HEK293T (cell line): Measurements from ENCODE around the gene KIF26B.

Experiments used
- CTCF ChIA-PET: fragments of 350-600 bp; formaldehyde crosslinking; extraction: SDS; loops from one replicate; lab custom pipeline; 2021; ENCODE audit warnings: antibody characterized with exemption, inconsistent platforms; lab: Yijun Ruan, JAX
- POLR2A ChIA-PET: fragments of 350-600 bp; formaldehyde crosslinking; extraction: SDS; loops from one replicate; lab custom pipeline; 2020; ENCODE audit warnings: antibody characterized with exemption, inconsistent platforms; lab: Yijun Ruan, JAX
- DNase-seq: peaks from one replicate; pipeline ENCODE4 v3.0.0; 2012; ENCODE audit warnings: mixed read lengths; ENCODE audit errors: extremely low spot score
- ARNT ChIP-seq: fragments of 450-650 bp; IDR thresholded peaks from 2 replicates; pipeline ENCODE4 v1.6.1; 2017; ENCODE audit warnings: mild to moderate bottlenecking
- BHLHE40 ChIP-seq: fragments of 450-650 bp; IDR thresholded peaks from 2 replicates; pipeline ENCODE4 v1.6.1; 2016; ENCODE audit warnings: mild to moderate bottlenecking, moderate library complexity, borderline replicate concordance
- CTBP1 ChIP-seq: fragments of 450-650 bp; IDR thresholded peaks from 2 replicates; pipeline ENCODE4 v1.6.1; 2016; ENCODE audit warnings: borderline replicate concordance
- ELF4 ChIP-seq: fragments of 450-650 bp; IDR thresholded peaks from 2 replicates; pipeline ENCODE4 v1.6.1; 2017; ENCODE audit warnings: antibody characterized with exemption
- FOXA1 ChIP-seq: fragments of 450-650 bp; IDR thresholded peaks from 2 replicates; pipeline ENCODE4 v1.6.1; 2016; ENCODE audit warnings: mild to moderate bottlenecking
- FOXK2 ChIP-seq: fragments of 450-650 bp; IDR thresholded peaks from 2 replicates; pipeline ENCODE4 v1.6.1; 2016; ENCODE audit warnings: mild to moderate bottlenecking
- FOXM1 ChIP-seq: fragments of 450-650 bp; IDR thresholded peaks from 2 replicates; pipeline ENCODE4 v1.6.1; 2017; ENCODE audit warnings: mild to moderate bottlenecking, borderline replicate concordance
- HDGF ChIP-seq: fragments of 450-650 bp; IDR thresholded peaks from 2 replicates; pipeline ENCODE4 v1.6.1; 2017; ENCODE audit warnings: antibody characterized with exemption, borderline replicate concordance
- L3MBTL2 ChIP-seq: fragments of 450-650 bp; conservative IDR thresholded peaks from 2 replicates; pipeline ENCODE4 v1.6.1; 2016; ENCODE audit warnings: mild to moderate bottlenecking
- LEF1 ChIP-seq: fragments of 450-650 bp; IDR thresholded peaks from 2 replicates; pipeline ENCODE4 v1.6.1; 2017; ENCODE audit warnings: mild to moderate bottlenecking, borderline replicate concordance
- NFRKB ChIP-seq: fragments of 450-650 bp; IDR thresholded peaks from 2 replicates; pipeline ENCODE4 v1.6.1; 2016; ENCODE audit warnings: mild to moderate bottlenecking, moderate library complexity
- PKNOX1 ChIP-seq: fragments of 450-650 bp; IDR thresholded peaks from 2 replicates; pipeline ENCODE4 v1.6.1; 2016
- SP1 ChIP-seq: fragments of 450-650 bp; IDR thresholded peaks from 2 replicates; pipeline ENCODE4 v1.6.1; 2017
- SUZ12 ChIP-seq: fragments of 450-650 bp; IDR thresholded peaks from 2 replicates; pipeline ENCODE4 v1.6.1; 2016; ENCODE audit warnings: mild to moderate bottlenecking
- TARDBP ChIP-seq: fragments of 450-650 bp; IDR thresholded peaks from 2 replicates; pipeline ENCODE4 v1.6.1; 2016
- ZNF384 ChIP-seq: fragments of 450-650 bp; IDR thresholded peaks from 2 replicates; pipeline ENCODE4 v1.6.1; 2016

The KIF26B gene

GRCh38 chr1:245585252-245585959, 430.6 kb downstream of the KIF26B start:
- POLR2A ChIA-PET = no interaction called here
- TF ChIP-seq FOXK2 = no peak
- TF ChIP-seq FOXM1 = no peak
- no peak for TF ChIP-seq ZNF384
- no peak for TF ChIP-seq PKNOX1
- TF ChIP-seq TARDBP = no peak
- TF ChIP-seq CTBP1 = no peak
- TF ChIP-seq BHLHE40 = no peak
- TF ChIP-seq NFRKB = no peak
- CTCF ChIA-PET = no interaction called here
- DNase-seq = peak; percentile 10

- DNase-seq = no peak
- TF ChIP-seq PKNOX1 = no peak
- no peak for TF ChIP-seq FOXK2
- TF ChIP-seq ZNF384 = no peak
- no peak for TF ChIP-seq ARNT
- TF ChIP-seq FOXA1 = no peak
- TF ChIP-seq NFRKB = no peak
- TF ChIP-seq TARDBP = no peak
- no peak for TF ChIP-seq SP1
- no peak for TF ChIP-seq BHLHE40
- no peak for TF ChIP-seq LEF1
- no peak for TF ChIP-seq CTBP1
- no peak for TF ChIP-seq ELF4
- no peak for TF ChIP-seq FOXM1
- TF ChIP-seq L3MBTL2 = no peak
- no peak for TF ChIP-seq HDGF
- TF ChIP-seq SUZ12 = no peak
- ChIA-PET POLR2A (no interaction called here), CTCF (no interaction called here)
These were observed 432.8 kb downstream of the KIF26B start for GRCh38 chr1:245587435-245588115.

GRCh38 chr1:245588116-245588639, 433.4 kb downstream of the KIF26B start:
- CTCF ChIA-PET = no interaction called here
- TF ChIP-seq SUZ12 (no peak), FOXM1 (no peak), ARNT (no peak), SP1 (no peak), BHLHE40 (no peak), TARDBP (no peak), HDGF (no peak), ZNF384 (no peak), L3MBTL2 (no peak), FOXK2 (no peak), ELF4 (no peak), CTBP1 (no peak)
- POLR2A ChIA-PET = no interaction called here

GRCh38 chr1:245589316-245589715, 434.5 kb downstream of the KIF26B start:
- TF ChIP-seq L3MBTL2 = no peak
- no peak for TF ChIP-seq NFRKB
- no peak for TF ChIP-seq PKNOX1
- TF ChIP-seq FOXA1 = no peak
- TF ChIP-seq ELF4 = no peak

More at GRCh38 chr1:245588116-245588639, 433.4 kb downstream of the KIF26B start:
- DNase-seq = no peak

GRCh38 chr1:245589906-245590305, 435.1 kb downstream of the KIF26B start:
- ChIA-PET POLR2A (no interaction called here), CTCF (no interaction called here)
- no peak for DNase-seq
- no peak for TF ChIP-seq SP1
- no peak for TF ChIP-seq PKNOX1
- TF ChIP-seq FOXM1 = no peak
- no peak for TF ChIP-seq FOXA1
- TF ChIP-seq ELF4 = no peak

More at GRCh38 chr1:245589316-245589715, 434.5 kb downstream of the KIF26B start:
- DNase-seq = no peak
- CTCF ChIA-PET = no interaction called here
- POLR2A ChIA-PET = no interaction called here
